GM21423 (cell line): ENCODE measurements around the gene OR4D11.
"Not testable (repeated sequence)": the region's sequence is repeated elsewhere in the genome, so short reads cannot be mapped to it uniquely, and the experiment has no call there.

Experiments
- ATAC-seq: cut with Tn5 transposase; IDR thresholded peaks from one replicate; pipeline ENCODE4 v1.9.1; 2021; ENCODE audit warnings: mild to moderate bottlenecking, moderate library complexity; ENCODE audit not compliant: unreplicated experiment

Gene OR4D11

GRCh38 chr11:59547605-59548308 is 44.4 kb downstream of the OR4D11 start:
- not testable (repeated sequence) for ATAC-seq

- ATAC-seq = no peak
Measured at GRCh38 chr11:59548309-59548656, 44.9 kb downstream of the OR4D11 start.

GRCh38 chr11:59550368-59550841 is 47.0 kb downstream of the OR4D11 start:
- ATAC-seq = peak; percentile 91

- ATAC-seq = peak; percentile 31
Measured at GRCh38 chr11:59550842-59551658, 47.7 kb downstream of the OR4D11 start.

- no peak for ATAC-seq
Measured at GRCh38 chr11:59551659-59552521, 48.5 kb downstream of the OR4D11 start.

GRCh38 chr11:59552844-59553243 is 49.5 kb downstream of the OR4D11 start:
- no peak for ATAC-seq

- no peak for ATAC-seq
Measured at GRCh38 chr11:59553323-59553722, 49.9 kb downstream of the OR4D11 start.
